ENCODE data around the gene SPAG16.
A peak's percentile ranks its signal among the peaks of the same experiment; 100 is the strongest.
"Not testable (repeated sequence)": the region's sequence is repeated elsewhere in the genome, so short reads cannot be mapped to it uniquely, and the experiment has no call there.

The SPAG16 gene

GRCh38 chr2:213274143-213274542 lies 10.1 kb upstream of the SPAG16 start:
- DNase-seq, result no peak

- no peak for DNase-seq
These were observed 9.0 kb upstream of the SPAG16 start for GRCh38 chr2:213275265-213275664.

DNA sequence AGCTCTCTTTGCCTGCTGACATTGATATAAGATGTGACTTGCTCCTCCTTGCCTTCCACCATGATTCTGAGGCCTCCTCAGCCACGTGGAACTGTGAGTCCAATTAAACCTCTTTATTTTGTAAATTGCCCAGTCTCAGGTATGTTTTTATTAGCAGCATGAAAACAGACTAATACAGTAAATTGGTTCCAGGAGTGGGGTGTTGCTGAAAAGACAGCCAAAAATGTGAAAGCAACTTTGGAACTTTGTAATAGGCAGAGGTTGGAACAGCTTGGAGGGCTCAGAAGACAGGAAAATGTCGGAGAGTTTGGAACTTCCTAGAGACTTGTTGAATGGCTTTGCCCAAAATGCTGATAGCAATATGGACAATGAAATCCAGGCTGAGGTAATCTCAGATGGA lies 7.1 kb upstream of the SPAG16 start:
- not testable (repeated sequence) for DNase-seq

- no peak for DNase-seq
These were observed 5.1 kb upstream of the SPAG16 start for GRCh38 chr2:213279116-213279620.

- DNase-seq, result no peak
These were observed 4.3 kb upstream of the SPAG16 start for GRCh38 chr2:213279971-213280370.

GRCh38 chr2:213281156-213281555 lies 3.1 kb upstream of the SPAG16 start:
- no peak for DNase-seq

- no peak for DNase-seq
These were observed 1.1 kb downstream of the SPAG16 start for GRCh38 chr2:213285404-213285803.

GRCh38 chr2:213286161-213286560 lies 1.9 kb downstream of the SPAG16 start:
- no peak for DNase-seq

DNA sequence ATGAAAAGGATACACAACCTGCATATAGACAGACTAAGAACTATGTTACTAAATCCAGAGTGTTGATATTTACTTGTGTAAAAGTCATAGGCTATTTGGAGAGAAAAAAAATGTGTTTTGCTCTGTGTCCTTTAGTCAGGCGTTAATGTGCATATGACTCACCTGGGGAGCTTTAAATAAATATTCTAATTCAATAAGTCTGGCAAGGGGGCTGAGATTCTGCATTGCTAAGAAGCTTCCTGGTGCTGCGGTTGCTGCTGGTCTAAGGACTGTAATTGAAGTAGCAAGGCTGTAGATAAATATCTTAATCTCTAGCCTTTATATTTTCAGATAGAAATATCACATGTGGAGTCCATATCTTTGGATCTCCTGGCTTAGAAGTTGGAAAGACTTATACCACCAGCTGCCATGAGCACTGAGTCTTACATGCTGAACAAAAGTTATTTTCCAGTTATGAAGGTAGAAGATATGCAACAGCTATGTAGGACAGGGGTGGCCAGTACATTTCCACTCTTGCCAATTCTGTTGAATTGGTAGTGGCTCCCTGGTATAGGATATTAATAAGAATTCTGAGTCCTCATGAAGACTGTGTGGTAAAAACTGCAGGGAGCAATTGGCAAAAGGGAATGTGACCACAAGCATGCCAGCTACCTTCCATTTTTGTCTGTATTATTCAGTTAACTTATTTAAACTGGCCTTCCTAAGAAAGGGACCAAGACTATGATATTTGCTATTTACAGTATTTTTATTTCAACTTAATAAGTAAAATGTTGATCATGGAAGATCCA lies 4.8 kb downstream of the SPAG16 start:
- DNase-seq, result no peak

GRCh38 chr2:213290501-213290900 lies 6.2 kb downstream of the SPAG16 start:
- no peak for DNase-seq

DNA sequence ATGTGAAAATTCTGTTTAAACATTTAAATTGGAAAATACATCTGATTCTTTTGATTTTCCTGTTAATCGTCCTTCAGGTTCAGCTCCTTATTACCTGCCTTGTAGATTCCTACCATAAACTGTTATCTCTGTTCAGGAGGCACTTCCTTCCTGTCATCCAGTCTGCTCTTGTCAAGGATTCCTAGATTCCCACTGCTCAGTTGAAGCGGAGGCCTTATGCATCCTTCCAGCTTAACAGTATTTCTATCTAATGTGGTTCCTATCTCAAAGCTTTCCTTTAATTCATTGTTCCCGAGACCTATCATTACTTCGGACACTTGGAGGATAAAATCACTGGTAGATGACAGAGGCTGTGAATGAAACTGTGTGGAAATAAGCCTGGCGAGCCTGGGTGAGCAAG lies 12.0 kb downstream of the SPAG16 start:
- DNase-seq, result peak; percentile 74

- DNase-seq, result no peak
These were observed 22.2 kb downstream of the SPAG16 start for GRCh38 chr2:213306316-213306942.

- no peak for DNase-seq
These were observed 31.1 kb downstream of the SPAG16 start for GRCh38 chr2:213315168-213315876.

- no peak for DNase-seq
These were observed 31.9 kb downstream of the SPAG16 start for GRCh38 chr2:213316001-213316735.

GRCh38 chr2:213317929-213318328 lies 33.7 kb downstream of the SPAG16 start:
- no peak for DNase-seq

DNA sequence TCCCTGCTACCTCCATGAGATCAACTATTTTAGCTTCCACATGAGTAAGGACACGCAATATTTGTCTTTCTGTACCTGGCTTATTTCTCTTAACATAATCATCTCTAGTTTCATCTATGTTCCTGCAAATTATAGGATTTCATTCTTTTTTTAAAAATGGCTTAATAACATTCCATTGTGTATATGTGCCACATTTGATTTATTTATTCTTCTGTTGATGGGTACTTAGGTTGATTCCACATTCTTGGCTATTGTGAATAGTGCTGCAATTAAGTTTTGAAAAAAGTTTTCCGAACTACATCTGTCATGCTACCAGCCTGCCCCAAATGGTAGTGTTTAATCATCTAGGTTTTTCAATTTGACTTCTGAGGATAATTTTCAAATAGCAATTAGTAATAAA lies 36.3 kb downstream of the SPAG16 start:
- no peak for DNase-seq

DNA sequence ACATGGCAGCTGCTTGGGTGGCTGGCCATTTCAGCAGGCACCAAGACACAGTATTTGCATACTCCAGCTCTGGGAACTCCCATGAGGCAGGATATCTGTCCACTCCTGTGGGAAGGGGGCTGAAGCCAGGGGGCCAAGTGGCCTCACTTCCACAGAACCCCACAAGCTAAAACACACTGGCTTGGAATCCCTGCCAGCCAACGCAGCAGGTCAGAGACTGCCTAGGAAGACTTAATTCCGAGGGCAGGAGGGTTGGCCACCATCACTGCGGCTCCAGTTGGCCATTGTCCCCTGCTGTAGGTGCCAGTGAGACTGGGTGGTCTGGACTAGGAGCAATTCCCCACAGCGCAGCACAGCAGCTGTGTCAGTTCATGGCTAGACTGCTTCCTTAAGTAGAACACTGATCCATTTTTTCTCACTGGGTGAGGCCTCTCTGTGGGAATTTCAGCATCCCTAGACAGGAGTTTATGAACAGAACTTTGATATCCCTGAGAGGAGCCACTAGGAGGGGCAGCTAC lies 52.0 kb downstream of the SPAG16 start:
- no peak for DNase-seq

DNA sequence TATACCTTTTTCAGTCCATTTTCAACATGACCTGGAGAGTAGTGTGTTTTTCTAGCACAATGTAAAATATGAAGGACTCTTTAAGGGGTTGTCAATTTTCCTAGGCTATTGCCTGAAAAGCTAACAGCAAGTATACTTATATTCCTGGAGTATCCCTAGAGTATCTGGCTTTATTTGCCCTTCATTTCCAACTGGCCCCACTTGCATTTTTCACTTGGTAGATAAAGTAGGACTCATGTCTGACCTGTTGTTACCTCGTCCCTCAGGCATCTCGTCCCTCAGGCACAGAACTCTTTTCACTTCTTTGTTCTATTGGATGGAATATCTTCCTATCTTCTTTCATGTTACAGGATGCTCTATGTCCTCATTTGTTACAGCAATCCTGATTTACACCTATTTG lies 69.2 kb downstream of the SPAG16 start:
- DNase-seq, result no peak

DNA sequence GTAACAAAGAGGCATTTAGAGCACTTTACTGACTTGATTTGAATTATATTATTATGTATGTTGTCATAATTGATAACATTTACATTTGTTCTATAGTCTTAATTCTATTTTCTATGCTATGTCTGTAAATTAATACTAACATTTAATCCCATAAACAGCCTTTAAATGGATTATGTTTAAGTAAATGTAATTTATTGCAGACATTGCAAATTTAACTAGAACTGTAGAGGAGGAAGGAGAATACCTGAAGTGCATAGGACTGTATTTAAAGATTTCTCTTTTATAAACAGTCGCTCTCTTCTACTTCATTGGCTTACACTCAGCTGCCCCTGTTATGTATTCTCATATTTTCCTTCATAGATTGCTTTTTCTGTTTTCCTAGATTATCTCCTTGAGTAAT lies 92.4 kb downstream of the SPAG16 start:
- DNase-seq, result no peak

DNA sequence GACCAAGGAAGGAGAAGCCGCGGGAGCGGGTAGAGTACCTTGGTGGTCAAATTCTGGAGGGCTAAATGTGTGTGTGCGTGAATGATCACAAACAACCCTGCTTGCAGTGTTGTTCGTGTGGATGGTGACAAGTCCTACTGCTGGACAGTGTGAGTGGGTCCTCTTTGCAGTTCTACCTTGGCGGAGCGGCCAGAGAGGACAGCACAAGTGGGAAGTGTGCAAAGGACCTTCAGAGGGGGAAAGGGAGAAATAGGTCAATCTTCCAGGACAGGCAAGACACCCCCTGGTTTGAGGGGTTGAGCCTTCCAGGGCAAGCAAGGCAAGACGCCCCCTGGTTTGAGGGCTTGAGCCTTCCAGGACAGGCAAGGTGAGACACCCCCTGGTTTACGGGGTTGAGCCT lies 122.8 kb downstream of the SPAG16 start:
- DNase-seq, result not testable (repeated sequence)

- DNase-seq, result not testable (repeated sequence)
These were observed 124.3 kb downstream of the SPAG16 start for GRCh38 chr2:213408426-213409070.

GRCh38 chr2:213410687-213411086 lies 126.4 kb downstream of the SPAG16 start:
- DNase-seq, result not testable (repeated sequence)

Data from NCI-H2227 treated with DMSO at 0.1 percent for 48 hours (cell line).